ENCODE measurements around the gene SKOR1.

The SKOR1 gene

DNA sequence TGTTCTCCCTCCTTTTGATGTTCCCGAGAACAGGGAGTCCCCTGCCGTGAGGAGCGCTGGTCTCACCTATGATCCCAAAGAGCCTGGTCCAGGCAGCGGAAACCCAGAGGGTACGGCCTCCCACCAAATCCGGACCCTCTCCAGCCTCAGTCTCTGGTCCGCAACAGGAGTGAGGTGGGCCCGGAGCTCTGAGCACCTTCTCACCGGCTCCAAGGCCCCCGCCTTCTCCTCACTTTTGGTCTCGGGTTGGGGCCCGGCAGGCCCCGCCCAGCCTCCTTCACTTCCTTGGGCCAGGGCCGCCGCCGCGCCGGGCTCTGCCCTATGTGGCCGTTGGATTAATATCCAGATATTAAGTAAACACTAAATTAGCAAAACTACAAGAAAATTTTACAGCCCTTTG, 5.7 kb upstream of the SKOR1 start:
- DNase-seq (ENCODE audit: low read depth in 4 of 4, low spot score in 1 of 4) = no peak

DNA sequence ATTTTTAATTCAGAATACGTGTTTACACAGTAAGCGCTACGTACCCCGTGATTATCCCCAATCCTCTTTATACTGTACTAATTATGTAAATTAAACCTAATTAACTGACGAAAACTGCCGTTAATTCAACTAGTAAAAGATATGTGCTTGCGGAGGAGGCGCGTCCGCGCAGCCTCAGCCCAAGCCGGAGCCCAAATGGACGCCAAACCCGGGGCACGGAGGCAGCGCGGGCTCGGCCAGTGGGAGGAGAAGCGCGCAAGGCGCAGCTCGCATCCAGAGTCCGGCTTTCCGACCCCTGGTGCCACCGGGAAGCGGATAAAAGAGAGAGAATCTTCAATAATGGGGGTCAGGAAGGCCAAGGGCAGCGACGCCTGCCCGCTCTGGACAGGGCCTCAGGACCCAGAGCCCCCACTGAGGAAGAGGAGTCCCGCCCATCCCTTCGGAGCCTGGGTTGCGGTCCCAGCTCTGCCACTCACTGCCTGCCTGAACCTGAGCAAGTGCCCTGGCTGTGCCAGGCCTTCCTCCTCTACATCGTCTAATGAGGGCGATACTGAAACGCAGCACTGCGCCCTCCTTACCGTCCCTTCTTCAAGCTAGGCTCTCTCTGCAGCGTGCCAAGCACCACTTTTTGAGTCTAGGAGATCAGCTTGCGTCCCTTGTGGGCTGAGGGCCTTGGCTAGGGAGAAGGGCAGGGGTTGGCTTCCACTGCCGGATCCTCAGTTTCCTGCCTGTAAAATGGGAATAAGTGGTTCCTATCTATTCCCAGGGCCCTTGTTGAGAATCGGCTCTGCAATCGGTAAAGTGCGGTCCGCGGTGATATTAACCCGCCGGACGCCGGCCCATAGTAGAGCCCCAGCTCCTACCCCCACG, 5.0 kb upstream of the SKOR1 start:
- no peak for DNase-seq (ENCODE audit: low read depth in 4 of 4, low spot score in 1 of 4)

DNA sequence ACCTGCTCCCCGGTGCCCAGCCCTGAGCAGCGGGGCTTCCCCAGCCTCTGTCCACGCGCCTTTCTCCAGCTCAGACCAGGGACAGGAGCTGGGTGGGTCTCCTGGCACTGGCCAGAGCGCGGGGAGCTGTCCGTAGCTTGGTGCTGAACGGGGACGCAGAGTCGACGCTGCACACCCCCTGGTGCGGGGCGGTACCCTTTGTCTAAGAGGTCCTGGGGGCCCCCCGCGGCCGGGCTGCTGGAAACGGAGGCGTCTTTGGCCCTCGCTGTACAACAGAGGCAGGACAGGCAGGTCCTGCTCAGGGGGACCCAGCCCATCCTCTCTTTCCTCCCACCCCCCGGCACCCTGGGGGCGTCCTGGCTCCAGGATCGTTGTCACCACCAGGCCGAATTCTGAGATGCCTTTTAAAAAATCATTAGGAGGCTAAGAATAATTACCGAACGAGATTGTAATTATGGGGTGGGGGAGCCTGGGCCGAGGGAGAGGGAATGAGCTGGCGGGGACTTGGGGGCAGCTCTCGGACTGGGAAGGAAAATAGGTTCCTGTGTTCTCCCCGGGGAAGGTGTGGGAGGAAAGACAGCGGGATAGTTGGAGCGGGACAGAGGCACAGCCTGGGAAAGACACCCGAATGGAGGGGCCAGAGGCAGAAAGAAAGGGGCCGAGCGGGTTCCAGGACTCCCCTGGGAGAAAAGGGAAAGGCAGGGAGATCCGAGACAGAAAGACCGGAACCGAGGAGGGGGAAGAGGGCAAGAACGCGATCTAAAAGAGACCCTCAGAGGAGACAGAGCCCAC, 4.1 kb upstream of the SKOR1 start:
- no peak for DNase-seq (ENCODE audit: low read depth in 4 of 4, low spot score in 1 of 4)

DNA sequence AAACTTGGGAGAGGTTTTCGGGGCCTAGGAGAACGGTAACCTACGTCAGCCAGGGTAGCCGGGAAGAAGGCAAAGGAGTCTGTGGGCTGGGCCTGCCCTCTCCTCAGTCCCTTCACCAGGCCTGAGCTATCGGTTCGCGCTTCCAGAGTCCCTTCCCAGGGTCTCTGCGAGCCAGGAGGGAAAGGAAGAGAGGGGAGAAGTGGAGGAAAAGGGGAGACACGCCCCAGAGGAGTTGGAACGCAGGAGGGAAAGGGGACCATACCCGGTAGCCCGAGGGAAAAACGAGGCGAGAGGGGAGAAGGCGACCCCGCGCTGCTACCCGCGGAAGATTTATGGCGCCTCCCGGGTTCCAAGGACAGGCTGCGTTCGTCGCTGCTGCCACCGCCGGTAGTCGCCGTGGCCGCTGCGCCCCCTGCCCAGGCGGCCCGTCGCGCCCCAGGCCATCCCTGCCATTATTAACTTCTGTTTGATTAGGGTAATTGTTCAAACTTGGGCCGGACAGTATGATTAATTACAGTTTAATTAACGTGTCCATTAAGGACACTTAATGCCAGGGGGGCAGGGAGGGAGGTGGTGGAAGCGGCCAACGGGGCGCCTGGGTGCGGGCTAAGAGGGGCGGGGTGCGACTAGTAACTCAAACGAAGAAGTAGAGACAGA, 3.4 kb upstream of the SKOR1 start:
- DNase-seq (ENCODE audit: low read depth in 4 of 4, low spot score in 1 of 4) = no peak

DNA sequence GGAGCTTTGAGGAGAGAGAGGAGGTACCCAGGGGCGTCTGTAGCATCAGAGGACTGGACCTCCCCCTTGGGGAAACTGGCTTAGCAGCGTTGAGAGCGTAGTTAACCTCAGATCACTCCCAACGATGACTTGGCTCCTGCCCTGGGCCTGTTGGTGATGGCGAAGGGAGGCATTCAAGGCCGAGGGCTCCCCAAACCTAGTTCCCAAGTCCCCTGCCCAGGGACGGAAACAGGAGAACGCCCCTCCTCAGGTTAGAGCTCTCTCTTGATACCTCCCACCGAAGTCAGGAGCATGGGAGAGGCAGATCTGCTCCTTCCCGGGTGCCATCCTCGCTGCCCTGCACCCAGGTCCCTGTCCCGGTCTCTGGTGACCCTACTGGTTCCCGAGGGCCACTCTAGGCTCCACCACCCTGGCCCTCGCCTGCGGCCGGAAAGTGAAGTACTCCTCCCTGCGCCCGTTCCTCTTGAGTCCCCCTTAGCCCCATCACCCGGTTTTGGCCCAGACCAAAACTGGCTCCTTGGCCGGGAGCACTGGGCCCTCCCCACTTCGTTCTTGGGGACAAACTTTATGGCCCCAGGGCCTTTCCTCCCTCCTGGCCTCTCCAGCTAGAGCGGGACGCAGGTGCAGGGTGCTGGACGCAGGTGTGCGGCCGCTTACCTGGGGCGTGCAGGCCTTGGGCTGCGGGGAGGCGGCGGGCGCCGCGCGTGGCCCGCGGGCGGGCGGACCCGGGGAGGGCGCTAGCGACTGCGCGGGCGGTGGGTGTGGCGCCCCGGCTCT, 2.6 kb upstream of the SKOR1 start:
- DNase-seq (ENCODE audit: low read depth in 4 of 4, low spot score in 1 of 4) = no peak

DNA sequence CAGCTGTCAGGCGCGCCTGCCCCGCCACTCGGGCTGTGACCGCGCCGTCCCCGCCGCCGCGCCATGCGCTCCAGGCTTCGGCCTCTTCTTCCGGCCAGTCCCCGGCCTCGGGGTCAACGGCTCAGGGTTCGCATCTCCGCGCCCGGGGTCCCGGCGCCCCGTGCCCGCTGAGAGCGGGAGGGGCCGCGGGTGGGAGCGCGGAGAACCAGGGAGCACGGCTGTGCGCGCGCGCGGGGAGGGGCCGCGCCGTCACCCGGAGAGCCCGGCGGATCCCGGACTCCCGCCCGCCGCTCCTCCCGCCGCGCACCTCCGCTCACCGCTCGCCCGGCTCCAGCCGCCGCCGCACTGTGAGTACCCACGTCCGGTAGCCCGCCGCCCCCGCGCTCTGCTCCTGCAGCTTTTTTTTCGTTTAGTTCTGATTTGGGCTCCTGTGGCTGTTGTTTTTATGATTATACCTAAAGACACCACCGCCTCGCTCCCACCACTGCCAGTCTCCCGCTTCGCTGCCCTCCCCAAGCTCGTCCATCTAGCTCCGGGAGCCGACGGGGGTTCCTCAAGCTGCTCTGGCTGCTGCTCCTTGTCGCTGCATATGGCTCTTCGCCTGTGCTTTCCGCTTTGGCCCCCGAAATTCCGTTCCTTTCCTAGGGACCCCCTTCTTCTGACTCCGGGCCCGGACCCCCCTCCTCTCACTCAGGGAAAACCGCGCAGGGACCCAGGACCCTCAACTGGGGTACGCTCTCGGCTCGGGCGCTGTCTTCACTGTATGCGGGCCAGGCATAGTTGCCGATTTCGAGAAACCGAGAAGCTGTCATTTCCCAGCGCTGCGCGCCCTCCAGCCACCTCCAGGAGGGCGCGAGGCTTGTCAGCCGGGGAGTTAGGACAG, 1.8 kb upstream of the SKOR1 start:
- DNase-seq (ENCODE audit: low read depth in 4 of 4, low spot score in 1 of 4) = no peak

DNA sequence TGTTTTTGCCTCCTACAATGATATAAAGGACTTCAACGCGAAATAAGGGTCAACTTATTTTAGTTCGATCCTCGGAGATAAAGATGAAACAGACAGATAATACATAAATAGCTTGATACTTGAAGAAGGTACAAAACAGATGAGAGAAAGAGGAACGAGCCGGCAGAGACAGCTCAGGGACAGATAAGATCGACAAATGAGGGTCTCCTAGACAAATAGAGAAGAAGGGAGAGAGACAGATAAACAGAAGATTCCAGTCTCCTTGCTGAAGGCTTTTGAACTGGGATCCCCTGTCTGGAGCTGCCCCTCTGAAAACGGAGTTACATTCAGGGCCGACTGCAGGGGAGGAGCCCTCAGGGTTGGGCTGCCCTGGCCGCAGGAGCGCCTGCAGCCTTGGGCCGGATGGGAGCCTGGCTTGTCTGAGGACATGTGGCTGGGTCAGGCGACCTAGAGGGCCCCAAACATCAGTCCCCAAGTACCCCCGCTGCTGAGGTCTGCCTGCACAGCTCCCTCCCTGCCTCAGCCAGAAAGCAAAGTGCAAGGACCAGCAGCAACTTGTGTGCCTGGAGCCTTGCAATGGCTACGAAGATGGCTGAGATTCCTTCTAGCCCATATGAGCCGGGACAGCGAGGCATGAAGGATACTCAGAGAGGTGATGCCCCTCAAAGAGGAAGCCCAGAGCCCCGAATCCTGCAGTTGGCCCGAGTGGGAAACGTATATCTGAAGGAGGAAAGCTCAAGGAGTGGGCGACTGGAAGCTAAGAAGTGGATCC, 926 bp upstream of the SKOR1 start:
- no peak for DNase-seq (ENCODE audit: low read depth in 4 of 4, low spot score in 1 of 4)

DNA sequence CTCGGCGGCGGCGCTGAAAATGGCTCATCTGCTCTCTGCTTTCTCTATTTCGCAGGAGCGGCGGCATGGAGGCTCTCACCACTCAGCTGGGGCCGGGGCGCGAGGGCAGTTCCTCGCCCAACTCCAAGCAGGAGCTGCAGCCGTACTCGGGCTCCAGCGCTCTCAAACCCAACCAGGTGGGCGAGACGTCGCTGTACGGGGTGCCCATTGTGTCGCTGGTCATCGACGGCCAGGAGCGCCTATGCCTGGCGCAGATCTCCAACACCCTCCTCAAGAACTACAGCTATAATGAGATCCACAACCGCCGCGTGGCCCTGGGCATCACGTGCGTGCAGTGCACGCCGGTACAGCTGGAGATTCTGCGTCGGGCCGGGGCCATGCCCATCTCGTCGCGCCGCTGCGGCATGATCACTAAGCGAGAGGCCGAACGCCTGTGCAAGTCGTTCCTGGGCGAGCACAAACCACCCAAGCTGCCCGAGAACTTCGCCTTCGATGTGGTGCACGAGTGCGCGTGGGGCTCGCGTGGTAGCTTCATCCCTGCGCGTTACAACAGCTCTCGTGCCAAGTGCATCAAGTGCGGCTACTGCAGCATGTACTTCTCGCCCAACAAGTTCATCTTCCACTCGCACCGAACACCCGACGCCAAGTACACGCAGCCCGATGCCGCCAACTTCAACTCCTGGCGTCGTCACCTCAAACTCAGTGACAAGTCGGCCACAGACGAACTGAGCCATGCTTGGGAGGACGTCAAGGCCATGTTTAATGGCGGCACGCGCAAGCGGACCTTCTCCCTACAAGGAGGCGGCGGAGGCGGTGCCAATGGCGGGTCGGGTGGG, 790 bp downstream of the SKOR1 start:
- DNase-seq (ENCODE audit: low read depth in 4 of 4, low spot score in 1 of 4) = no peak

DNA sequence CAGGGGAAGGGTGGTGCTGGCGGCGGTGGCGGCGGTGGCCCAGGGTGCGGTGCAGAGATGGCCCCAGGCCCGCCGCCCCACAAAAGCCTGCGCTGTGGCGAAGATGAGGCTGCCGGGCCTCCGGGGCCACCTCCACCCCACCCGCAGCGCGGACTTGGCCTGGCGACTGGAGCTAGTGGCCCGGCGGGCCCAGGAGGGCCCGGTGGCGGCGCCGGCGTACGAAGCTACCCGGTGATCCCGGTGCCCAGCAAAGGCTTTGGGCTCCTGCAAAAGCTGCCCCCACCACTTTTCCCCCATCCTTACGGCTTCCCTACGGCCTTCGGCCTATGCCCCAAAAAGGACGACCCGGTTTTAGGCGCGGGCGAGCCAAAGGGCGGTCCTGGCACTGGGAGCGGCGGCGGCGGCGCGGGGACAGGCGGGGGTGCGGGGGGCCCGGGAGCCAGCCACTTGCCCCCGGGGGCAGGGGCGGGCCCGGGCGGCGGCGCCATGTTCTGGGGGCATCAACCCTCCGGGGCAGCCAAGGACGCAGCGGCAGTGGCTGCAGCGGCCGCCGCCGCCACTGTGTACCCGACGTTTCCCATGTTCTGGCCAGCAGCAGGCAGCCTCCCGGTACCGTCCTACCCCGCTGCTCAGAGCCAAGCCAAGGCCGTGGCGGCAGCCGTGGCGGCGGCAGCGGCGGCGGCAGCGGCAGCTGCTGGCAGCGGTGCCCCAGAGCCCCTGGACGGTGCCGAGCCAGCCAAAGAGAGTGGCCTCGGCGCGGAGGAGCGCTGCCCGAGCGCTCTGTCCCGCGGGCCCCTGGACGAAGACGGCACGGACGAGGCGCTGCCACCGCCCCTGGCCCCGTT, 1.6 kb downstream of the SKOR1 start:
- no peak for DNase-seq (ENCODE audit: low read depth in 4 of 4, low spot score in 1 of 4)

DNA sequence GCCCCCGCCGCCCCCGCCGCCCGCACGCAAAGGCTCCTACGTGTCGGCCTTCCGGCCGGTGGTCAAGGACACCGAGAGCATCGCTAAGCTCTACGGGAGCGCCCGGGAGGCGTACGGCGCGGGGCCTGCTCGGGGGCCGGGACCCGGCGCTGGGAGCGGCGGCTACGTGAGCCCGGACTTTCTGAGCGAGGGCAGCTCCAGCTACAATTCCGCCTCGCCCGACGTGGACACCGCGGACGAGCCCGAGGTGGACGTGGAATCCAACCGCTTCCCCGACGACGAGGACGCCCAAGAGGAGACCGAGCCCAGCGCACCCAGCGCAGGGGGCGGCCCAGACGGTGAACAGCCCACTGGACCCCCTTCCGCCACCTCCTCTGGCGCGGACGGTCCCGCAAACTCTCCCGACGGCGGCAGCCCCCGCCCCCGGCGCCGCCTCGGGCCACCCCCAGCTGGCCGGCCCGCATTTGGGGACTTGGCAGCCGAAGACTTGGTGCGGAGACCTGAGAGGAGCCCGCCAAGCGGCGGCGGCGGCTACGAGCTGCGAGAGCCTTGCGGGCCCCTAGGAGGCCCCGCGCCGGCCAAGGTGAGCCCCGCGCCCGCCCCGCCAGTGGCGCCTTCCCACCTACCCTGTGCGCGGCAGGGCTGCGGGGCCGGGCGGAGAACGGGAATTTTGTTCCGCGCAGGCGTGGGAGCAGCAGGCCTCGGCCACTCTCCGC, 2.4 kb downstream of the SKOR1 start:
- no peak for DNase-seq (ENCODE audit: low read depth in 4 of 4, low spot score in 1 of 4)

DNA sequence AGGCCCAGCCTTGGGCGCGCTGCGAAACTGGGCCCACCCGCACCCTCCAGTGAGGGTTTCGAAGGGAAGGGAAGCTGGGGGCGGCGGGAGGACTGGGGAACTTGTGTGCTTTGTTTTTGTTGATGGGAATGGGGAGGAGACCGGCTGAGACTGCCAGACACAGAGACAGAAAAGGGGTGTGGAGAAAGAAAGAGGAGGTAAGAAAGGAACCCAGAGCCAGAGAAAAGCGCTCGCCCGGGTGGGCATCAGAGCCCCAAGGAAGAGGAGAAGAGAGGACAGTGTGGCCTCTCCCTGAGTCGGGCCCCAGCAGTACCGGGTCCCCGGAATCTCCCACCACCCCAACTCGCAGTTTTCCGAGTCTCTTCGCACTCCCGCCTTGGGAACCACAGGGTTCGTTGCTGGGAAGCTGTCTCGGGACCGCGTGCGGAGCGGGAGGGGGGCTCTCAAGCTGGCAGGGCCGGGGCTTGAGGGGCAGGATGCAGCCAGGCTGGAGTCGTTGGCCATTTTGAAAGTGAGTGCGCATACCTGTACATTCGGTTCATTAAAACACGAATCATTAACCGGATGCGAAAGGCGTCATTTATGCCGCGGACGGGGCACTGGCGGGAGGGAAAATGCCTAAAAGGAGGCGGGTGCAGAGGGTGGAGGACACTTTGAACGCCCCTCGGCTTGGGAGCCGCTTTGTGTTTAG, 3.1 kb downstream of the SKOR1 start:
- DNase-seq (ENCODE audit: low read depth in 4 of 4, low spot score in 1 of 4) = no peak

DNA sequence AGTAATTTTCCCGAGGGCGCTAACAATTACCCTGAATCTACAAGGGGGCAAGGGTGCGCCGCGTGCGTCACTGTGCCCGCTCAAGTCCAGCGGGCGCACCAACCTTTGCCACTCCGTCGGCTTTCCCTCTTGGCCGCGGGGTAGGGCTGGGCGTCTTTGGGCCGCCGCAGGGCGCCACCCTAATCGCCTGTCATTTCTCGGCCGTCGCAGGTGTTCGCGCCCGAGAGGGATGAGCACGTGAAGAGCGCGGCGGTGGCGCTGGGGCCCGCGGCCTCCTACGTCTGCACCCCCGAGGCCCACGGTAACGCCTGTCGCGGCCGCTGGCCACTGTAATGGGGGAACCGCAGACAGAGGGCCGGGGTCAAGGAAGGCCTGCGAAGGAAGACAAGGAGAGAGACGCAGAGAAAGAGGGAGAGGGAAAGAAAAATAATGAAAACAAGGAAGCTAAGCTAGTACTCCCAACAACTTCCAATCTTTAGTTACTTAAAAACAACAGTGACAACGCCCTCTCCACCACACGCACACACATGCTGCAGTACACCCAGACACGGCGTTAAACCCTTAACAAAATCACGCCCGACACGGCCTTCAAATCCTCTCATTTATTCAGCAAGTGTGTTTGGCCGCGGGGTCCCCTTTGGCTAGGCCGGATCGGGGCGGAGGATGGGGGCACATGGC, 3.8 kb downstream of the SKOR1 start:
- DNase-seq (ENCODE audit: low read depth in 4 of 4, low spot score in 1 of 4) = no peak

DNA sequence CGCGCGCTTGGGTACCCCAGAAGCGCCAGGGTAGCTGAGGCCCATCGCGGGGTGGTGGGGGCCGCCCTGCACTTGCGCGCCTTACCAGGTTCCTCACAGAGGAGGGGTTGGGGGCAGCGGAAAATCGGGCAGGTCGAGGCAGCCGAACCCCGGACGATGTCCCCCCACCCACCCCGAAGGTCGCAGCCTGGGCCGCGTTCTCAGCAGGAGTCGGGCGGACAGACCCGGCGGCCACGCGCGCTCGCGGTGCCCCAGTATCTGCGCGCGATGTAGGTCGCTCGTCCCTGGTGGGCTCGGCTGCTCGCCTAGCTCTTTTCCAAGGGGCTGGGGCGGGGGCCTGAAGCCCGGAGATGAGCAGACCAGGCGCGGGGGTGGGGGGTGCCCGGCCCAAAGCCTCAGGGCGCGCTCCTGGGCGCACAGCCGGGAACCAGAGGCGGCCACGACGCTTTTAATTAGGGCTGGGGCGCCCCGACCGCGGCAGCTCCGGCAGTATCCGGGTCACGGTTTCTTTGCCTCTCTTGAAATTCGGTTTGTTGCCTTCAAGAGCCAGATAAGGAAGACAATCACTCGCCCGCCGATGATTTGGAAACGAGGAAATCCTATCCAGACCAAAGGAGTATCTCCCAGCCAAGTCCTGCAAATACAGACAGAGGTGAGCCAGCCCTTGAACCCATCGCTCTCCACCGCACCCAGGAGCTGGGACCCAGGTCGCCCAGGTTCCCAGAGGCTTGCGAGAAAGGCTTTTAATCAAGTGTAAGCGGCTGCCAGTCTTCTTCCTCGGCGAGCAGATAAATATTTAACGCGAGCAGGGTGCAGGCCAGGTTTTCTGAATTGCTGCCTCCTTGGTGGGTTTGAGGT, 4.6 kb downstream of the SKOR1 start:
- no peak for DNase-seq (ENCODE audit: low read depth in 4 of 4, low spot score in 1 of 4)

DNA sequence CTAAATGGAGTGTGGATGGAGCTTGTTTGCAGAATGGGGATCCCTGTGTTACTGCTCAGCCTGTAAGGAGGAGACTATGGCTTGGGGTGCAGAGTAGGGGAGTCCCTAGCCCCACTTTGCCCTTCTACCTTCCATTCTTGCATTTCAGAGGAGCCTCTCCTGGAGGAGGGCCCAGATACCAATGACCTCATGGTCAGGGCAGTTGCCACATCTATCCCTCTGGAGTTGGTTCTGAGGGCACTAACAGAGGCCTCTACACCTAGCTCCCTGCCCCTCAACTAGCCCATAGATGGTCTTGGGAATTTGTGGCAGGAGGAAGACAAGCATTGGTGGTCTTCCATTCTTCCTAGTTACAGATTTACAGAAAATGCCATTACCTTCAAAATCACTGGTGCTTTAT, 6.1 kb downstream of the SKOR1 start:
- no peak for DNase-seq (ENCODE audit: low read depth in 4 of 4, low spot score in 1 of 4)

DNA sequence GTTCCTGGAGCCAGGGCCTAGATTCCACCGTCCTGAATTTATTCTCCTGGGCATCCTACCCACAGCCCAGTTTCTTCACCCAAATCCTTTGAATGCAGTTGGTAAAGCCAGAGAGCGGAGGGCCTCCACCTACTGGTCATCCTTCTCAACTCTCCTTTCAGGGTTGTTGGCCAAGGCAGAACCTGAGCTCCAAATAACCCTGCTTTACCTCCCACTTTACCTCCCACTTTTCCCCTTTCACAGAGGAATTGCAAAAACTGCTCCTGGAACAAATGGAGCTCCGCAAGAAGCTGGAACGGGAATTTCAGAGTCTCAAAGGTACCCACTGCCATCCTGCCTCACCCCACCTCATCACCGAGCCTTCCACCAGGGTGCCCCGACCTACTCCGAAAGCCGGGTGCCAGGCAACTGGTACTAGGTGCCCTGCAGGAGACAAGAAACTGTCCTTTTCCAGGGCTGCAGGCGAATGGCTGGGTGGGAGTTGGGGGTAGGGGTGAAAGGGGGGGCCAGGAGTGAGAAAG, 6.8 kb downstream of the SKOR1 start:
- no peak for DNase-seq (ENCODE audit: low read depth in 4 of 4, low spot score in 1 of 4)
